H1 (cell line): Measurements from ENCODE around the gene MAPRE2. TPM values are rescaled to one million over a fixed set of nuclear protein-coding genes. Genes with fewer than 3 reads are reported as not detected.

Experiments
- CTCF ChIA-PET: fragments of 300-600 bp; sonication (Branson Sonifier 250); formaldehyde crosslinking; loops from one replicate; lab custom pipeline; 2021; ENCODE audit not compliant: partially characterized antibody; lab: Charles Lee
- POLR2A ChIA-PET: fragments of 300-600 bp; sonication (Branson Sonifier 250); formaldehyde crosslinking; loops from one replicate; lab custom pipeline; 2021; ENCODE audit warnings: inconsistent platforms; ENCODE audit not compliant: partially characterized antibody; lab: Charles Lee
- DNase-seq, 2 experiments: peaks; one replicate each; pipeline versions ENCODE4 v3.0.0 to v3.0.0-alpha.2; 2010 to 2022; ENCODE audit warnings: low spot score in 2 of 2, low read depth in 1 of 2, mixed read lengths in 1 of 2
- FAIRE-seq: peaks from 2 replicates; lab custom pipeline; 2011; peaks lifted over from hg19 to GRCh38; lab: Jason Lieb, UNC
- H2AFZ ChIP-seq: 2 replicates; pipeline ENCODE4 v1.8.1; 2012; ENCODE audit warnings: low read length, inconsistent platforms
- H2AK5ac ChIP-seq: 2 replicates; pipeline ENCODE4 v1.6.1; 2013; ENCODE audit warnings: low read depth, low read length
- H2BK120ac ChIP-seq: replicated peaks from 2 replicates; pipeline ENCODE3; 2013; ENCODE audit warnings: low read depth, low read length, inconsistent platforms
- H2BK12ac ChIP-seq: 2 replicates; pipeline ENCODE4 v1.6.1; 2013; ENCODE audit warnings: low read depth, low read length
- H2BK15ac ChIP-seq: 2 replicates; pipeline ENCODE4 v1.6.1; 2013; ENCODE audit warnings: low read length
- H2BK20ac ChIP-seq: 2 replicates; pipeline ENCODE4 v1.6.1; 2013; ENCODE audit warnings: low read length
- H2BK5ac ChIP-seq: 2 replicates; pipeline ENCODE4 v1.6.1; 2013; ENCODE audit warnings: low read depth, low read length
- H3K14ac ChIP-seq: 2 replicates; pipeline ENCODE4 v1.6.1; 2013; ENCODE audit warnings: inconsistent platforms; ENCODE audit not compliant: insufficient read length
- H3K18ac ChIP-seq: 2 replicates; pipeline ENCODE4 v1.6.1; 2013; ENCODE audit warnings: low read length; ENCODE audit errors: extremely low read depth
- H3K23ac ChIP-seq: 2 replicates; pipeline ENCODE4 v1.6.1; 2013; ENCODE audit warnings: inconsistent platforms; ENCODE audit not compliant: insufficient read length
- H3K23me2 ChIP-seq: 2 replicates; pipeline ENCODE4 v1.6.1; 2013; ENCODE audit warnings: low read depth, low read length
- H3K27ac ChIP-seq: 2 replicates; pipeline ENCODE4 v1.6.1; 2011; ENCODE audit warnings: low read depth, low read length, inconsistent platforms
- H3K27me3 ChIP-seq, 4 experiments: replicated peaks in 1 of 4; 1 replicate in 1 of 4; 2 replicates in 3 of 4; pipeline versions ENCODE4 v1.6.1 to v1.8.1; 2011 to 2013; ENCODE audit warnings: low read length in 3 of 4, mild to moderate bottlenecking in 3 of 4, inconsistent platforms in 2 of 4, mixed read lengths in 2 of 4, moderate library complexity in 1 of 4; ENCODE audit not compliant: control insufficient read depth in 3 of 4, insufficient read depth in 3 of 4; ENCODE audit errors: extremely low read depth in 1 of 4
- H3K36me3 ChIP-seq, 4 experiments: 2 replicates each; pipeline versions ENCODE4 v1.6.1 to v1.8.1; 2011 to 2013; ENCODE audit warnings: mild to moderate bottlenecking in 4 of 4, low read length in 3 of 4, moderate library complexity in 2 of 4, control low read depth in 1 of 4, inconsistent platforms in 1 of 4; ENCODE audit not compliant: insufficient read depth in 4 of 4, control insufficient read depth in 2 of 4
- H3K4ac ChIP-seq: replicated peaks from 2 replicates; pipeline ENCODE3; 2013; ENCODE audit warnings: low read length, low read depth, mixed read lengths, inconsistent platforms; ENCODE audit not compliant: insufficient read length
- H3K4me1 ChIP-seq, 4 experiments: replicated peaks in 1 of 4; 1 replicate in 1 of 4; 2 replicates in 3 of 4; pipeline versions ENCODE4 v1.6.1 to v1.8.1; 2011 to 2013; ENCODE audit warnings: low read length in 3 of 4, inconsistent platforms in 2 of 4, mixed read lengths in 1 of 4; ENCODE audit not compliant: insufficient read depth in 4 of 4, control insufficient read depth in 3 of 4
- H3K4me2 ChIP-seq, 2 experiments: 2 replicates each; pipeline versions ENCODE4 v1.6.1 to v1.8.1; 2011 to 2013; ENCODE audit warnings: low read depth in 2 of 2, low read length in 2 of 2, control low read depth in 1 of 2, inconsistent platforms in 1 of 2, mild to moderate bottlenecking in 1 of 2; ENCODE audit not compliant: insufficient read depth in 1 of 2
- H3K4me3 ChIP-seq, 4 experiments: fragments of 200-600, 300-600 bp in 1 of 4; sonication (generic), shearing (Covaris generic), sonication (Bioruptor Twin) in 1 of 4; 2 replicates each; pipeline versions ENCODE4 v1.5.1 to v1.8.1; 2011 to 2016; ENCODE audit warnings: low read length in 4 of 4, low read depth in 3 of 4, control low read depth in 2 of 4, inconsistent platforms in 2 of 4, mild to moderate bottlenecking in 2 of 4, mixed read lengths in 1 of 4, moderate library complexity in 1 of 4; ENCODE audit not compliant: insufficient read depth in 2 of 4; ENCODE audit errors: extremely low read depth in 1 of 4
- H3K56ac ChIP-seq: replicated peaks from 2 replicates; pipeline ENCODE3; 2013; ENCODE audit warnings: low read depth, mild to moderate bottlenecking, mixed read lengths, low read length, inconsistent platforms; ENCODE audit not compliant: insufficient read length
- H3K79me1 ChIP-seq: 2 replicates; pipeline ENCODE4 v1.6.1; 2013; ENCODE audit warnings: low read depth, low read length, control low read depth
- H3K79me2 ChIP-seq, 2 experiments: 2 replicates each; pipeline versions ENCODE4 v1.6.1 to v1.8.1; 2012 to 2013; ENCODE audit warnings: low read length in 2 of 2, mild to moderate bottlenecking in 2 of 2, inconsistent platforms in 1 of 2; ENCODE audit not compliant: insufficient read depth in 2 of 2, control insufficient read depth in 1 of 2
- H3K9ac ChIP-seq, 4 experiments: replicated peaks in 1 of 4; 1 replicate in 1 of 4; 2 replicates in 3 of 4; pipeline versions ENCODE4 v1.6.1 to v1.8.1; 2011 to 2013; ENCODE audit warnings: low read depth in 3 of 4, low read length in 3 of 4, control low read depth in 2 of 4, mild to moderate bottlenecking in 2 of 4, moderate library complexity in 2 of 4, inconsistent platforms in 1 of 4; ENCODE audit errors: extremely low read depth in 1 of 4
- H3K9me3 ChIP-seq, 2 experiments: 2 replicates each; pipeline versions ENCODE4 v1.6.1 to v1.8.1; 2012 to 2013; ENCODE audit warnings: mild to moderate bottlenecking in 2 of 2, moderate library complexity in 2 of 2, control low read depth in 1 of 2, inconsistent platforms in 1 of 2, low read depth in 1 of 2, low read length in 1 of 2, mixed read lengths in 1 of 2; ENCODE audit not compliant: insufficient read depth in 2 of 2
- H4K20me1 ChIP-seq, 2 experiments: replicated peaks in 1 of 2; 2 replicates each; pipeline versions ENCODE3 to v1.8.1; 2011 to 2013; ENCODE audit warnings: inconsistent platforms in 2 of 2, low read length in 2 of 2, mild to moderate bottlenecking in 1 of 2; ENCODE audit not compliant: insufficient read depth in 2 of 2, control insufficient read depth in 1 of 2
- H4K5ac ChIP-seq: 2 replicates; pipeline ENCODE4 v1.6.1; 2013; ENCODE audit warnings: low read length, low read depth, mixed read lengths, inconsistent platforms; ENCODE audit not compliant: insufficient read length
- H4K8ac ChIP-seq: 2 replicates; pipeline ENCODE4 v1.8.0; 2013; ENCODE audit warnings: mild to moderate bottlenecking, moderate library complexity, low read length, inconsistent platforms; ENCODE audit not compliant: insufficient read depth; ENCODE audit errors: extremely low read depth
- H4K91ac ChIP-seq: replicated peaks from 2 replicates; pipeline ENCODE3; 2013; ENCODE audit warnings: low read length, mixed read lengths, inconsistent platforms; ENCODE audit not compliant: insufficient read length
- WGBS, 2 experiments: shearing (Covaris generic) in 1 of 2; methylation state at CpG; one replicate each; pipeline versions ENCODE4 v1.1.6 to v1.1.7; 2013 to 2015; ENCODE audit warnings: low lambda C conversion rate in 2 of 2, mixed read lengths in 2 of 2, inconsistent platforms in 1 of 2, low coverage in 1 of 2, missing lambda C conversion rate in 1 of 2; ENCODE audit not compliant: insufficient replicate concordance in 2 of 2, insufficient coverage in 1 of 2, insufficient read length in 1 of 2; ENCODE audit errors: extremely low coverage in 1 of 2, missing lambda C conversion rate in 1 of 2; 5-methylcytosine and 5-hydroxymethylcytosine counted together
- polyA plus RNA-seq, 7 experiments: library from polyadenylated mRNA; depleted of rRNA in 3 of 7; stranded (reverse) in 5 of 7; unstranded in 2 of 7; fragments of >200 nt in 5 of 7; fragments of 200-250 nt in 2 of 7; gene quantifications; 1 replicate in 5 of 7; 2 replicates in 1 of 7; 4 replicates in 1 of 7; pipeline versions ENCODE4 v1.2.1 to v1.2.3, GENCODE V29; 2011 to 2013; ENCODE audit warnings: missing spikeins in 2 of 7, mixed read lengths in 2 of 7
- total RNA-seq: library from RNA; stranded (reverse); fragmentation: NEBNext Ultra II Directional; extraction: Animal tissue kit (Norgen Biotek cat#: 25700); gene quantifications from 2 replicates; pipeline ENCODE4 v1.2.1, GENCODE V29; 2021

Gene MAPRE2
- total and polyA plus RNA-seq, 2 of the 8 experiments (the other 6 are each of a cell fraction or from before 2014, with no cell fraction given) = 32.6 to 33.1 TPM

- ChIA-PET CTCF (interaction anchor here (0.9 kb wide), 1 partner anchor 69 kb away, joined by 3 read pairs; no protein-coding TSS in a partner anchor), POLR2A (no interaction called here)
- H3K23me2 ChIP-seq = no peaks in the 10 kb centered on the region; the same call in 1 of the 2 replicates
- H3K23ac ChIP-seq = no peak overlapping the region
- no peak overlapping the region for H2BK15ac ChIP-seq
- no peak overlapping the region for H3K18ac ChIP-seq
- no peak for DNase-seq
- H3K36me3 ChIP-seq = no peaks in the 10 kb centered on the region
- H2AFZ ChIP-seq = no peak overlapping the region
- H2BK120ac ChIP-seq = no peak overlapping the region
- H3K4ac ChIP-seq = no peak overlapping the region
- H4K91ac ChIP-seq = no peak overlapping the region
- H3K4me3 ChIP-seq = no peak overlapping the region
- no peak overlapping the region for H4K5ac ChIP-seq
- H4K20me1 ChIP-seq = peaks cover 3 to 5% of the 10 kb centered on the region in 2 experiments
- H2BK20ac ChIP-seq = no peak overlapping the region
- H3K27me3 ChIP-seq = no peaks in the 10 kb centered on the region
- H3K4me2 ChIP-seq = no peak overlapping the region
- 90% methylated on average over 9 of the region's 9 CpGs; no CpG with 5 or more reads in 1 of the 2 experiments for WGBS, 2 experiments
- no peak overlapping the region for H3K14ac ChIP-seq
- peaks cover 2% of the 10 kb centered on the region; the same call in 1 of the 2 replicates for H3K79me1 ChIP-seq
- H2AK5ac ChIP-seq = no peak overlapping the region
- no peak overlapping the region for H3K9ac ChIP-seq
- FAIRE-seq = no peak
- no peak overlapping the region for H2BK12ac ChIP-seq
- peaks cover 0 to 40% of the 10 kb centered on the region in 2 experiments; a peak in 2 of 4 replicates for H3K79me2 ChIP-seq
- H2BK5ac ChIP-seq = no peak overlapping the region
- H3K9me3 ChIP-seq = no peaks in the 10 kb centered on the region
- no peak overlapping the region for H3K56ac ChIP-seq
- no peak overlapping the region for H3K27ac ChIP-seq
- H4K8ac ChIP-seq = no peak overlapping the region
- peaks cover 0 to 11% (median 1%) of the 10 kb centered on the region in 4 experiments; a peak in 2 of 7 replicates for H3K4me1 ChIP-seq
Observed at GRCh38 chr18:35054401-35054800, 13.2 kb downstream of the MAPRE2 start.
